Neural crest cell (in vitro differentiated cells): Measurements from ENCODE around the gene PROK1. TPM values are rescaled to one million over a fixed set of nuclear protein-coding genes. Genes with fewer than 3 reads are reported as not detected.
A peak's percentile ranks its signal among the peaks of the same experiment; 100 is the strongest.

ENCODE experiments used
- DNase-seq: peaks from one replicate; pipeline ENCODE4 v3.0.0; 2021; ENCODE audit warnings: low read depth, mixed read lengths, low spot score
- H3K27ac Mint-ChIP-seq: one replicate; pipeline ENCODE4 v1.8.0; 2021; ENCODE audit warnings: mild to moderate bottlenecking, mixed read lengths; ENCODE audit not compliant: unreplicated experiment
- H3K27me3 Mint-ChIP-seq: 2 replicates; pipeline ENCODE4 v1.8.0; 2021; ENCODE audit warnings: low read depth, mild to moderate bottlenecking, mixed read lengths
- H3K36me3 Mint-ChIP-seq: 2 replicates; pipeline ENCODE4 v1.8.0; 2021; ENCODE audit warnings: low read depth, mild to moderate bottlenecking, mixed read lengths
- H3K4me1 Mint-ChIP-seq: 2 replicates; pipeline ENCODE4 v1.8.0; 2021; ENCODE audit warnings: mixed read lengths
- H3K4me3 Mint-ChIP-seq: one replicate; pipeline ENCODE4 v1.8.0; 2021; ENCODE audit warnings: mild to moderate bottlenecking, mixed read lengths
- H3K9me3 Mint-ChIP-seq: 2 replicates; pipeline ENCODE4 v1.8.0; 2021; ENCODE audit warnings: mixed read lengths
- CTCF ChIP-seq: fragments of 200-600 bp; sonication (generic); conservative IDR thresholded peaks from 2 replicates; pipeline ENCODE4 v1.5.0; 2021; ENCODE audit warnings: antibody characterized with exemption, mild to moderate bottlenecking
- total RNA-seq: library from RNA; stranded (reverse); gene quantifications from 2 replicates; pipeline ENCODE4 v1.2.1, GENCODE V29; 2021

The PROK1 gene
- total RNA-seq, 1 donor from 2014 or later = not detected

GRCh38 chr1:110488161-110488560 is 37.2 kb downstream of the PROK1 start:
- no peak overlapping the region for H3K27ac Mint-ChIP-seq
- no peaks in the 10 kb centered on the region for H3K36me3 Mint-ChIP-seq
- peaks cover 3% of the 10 kb centered on the region for H3K27me3 Mint-ChIP-seq
- no peaks in the 10 kb centered on the region for H3K9me3 Mint-ChIP-seq
- H3K4me3 Mint-ChIP-seq = no peak overlapping the region
- no peak for DNase-seq
- no peak for TF ChIP-seq CTCF
- H3K4me1 Mint-ChIP-seq = no peaks in the 10 kb centered on the region

- TF ChIP-seq CTCF = no peak
- H3K4me3 Mint-ChIP-seq = no peak overlapping the region
- no peak for DNase-seq
- H3K27ac Mint-ChIP-seq = no peak overlapping the region
- H3K9me3 Mint-ChIP-seq = no peaks in the 10 kb centered on the region
- no peaks in the 10 kb centered on the region for H3K27me3 Mint-ChIP-seq
- no peaks in the 10 kb centered on the region for H3K4me1 Mint-ChIP-seq
- H3K36me3 Mint-ChIP-seq = no peaks in the 10 kb centered on the region
Measured at GRCh38 chr1:110488867-110489266, 37.9 kb downstream of the PROK1 start.

GRCh38 chr1:110489406-110489805 is 38.5 kb downstream of the PROK1 start:
- peaks cover 3% of the 10 kb centered on the region for H3K4me1 Mint-ChIP-seq
- H3K27ac Mint-ChIP-seq = no peak overlapping the region
- DNase-seq = no peak
- H3K4me3 Mint-ChIP-seq = no peak overlapping the region
- H3K27me3 Mint-ChIP-seq = no peaks in the 10 kb centered on the region
- no peaks in the 10 kb centered on the region for H3K36me3 Mint-ChIP-seq
- no peak for TF ChIP-seq CTCF
- H3K9me3 Mint-ChIP-seq = no peaks in the 10 kb centered on the region

GRCh38 chr1:110489973-110490542 is 39.1 kb downstream of the PROK1 start:
- no peak for DNase-seq
- no peak for TF ChIP-seq CTCF
- H3K4me3 Mint-ChIP-seq = no peak overlapping the region
- H3K9me3 Mint-ChIP-seq = no peaks in the 10 kb centered on the region
- no peaks in the 10 kb centered on the region for H3K27me3 Mint-ChIP-seq
- H3K36me3 Mint-ChIP-seq = no peaks in the 10 kb centered on the region
- peaks cover 9% of the 10 kb centered on the region for H3K4me1 Mint-ChIP-seq
- H3K27ac Mint-ChIP-seq = no peak overlapping the region

- H3K4me3 Mint-ChIP-seq = no peak overlapping the region
- H3K27me3 Mint-ChIP-seq = no peaks in the 10 kb centered on the region
- TF ChIP-seq CTCF = no peak
- no peaks in the 10 kb centered on the region for H3K36me3 Mint-ChIP-seq
- DNase-seq = no peak
- H3K4me1 Mint-ChIP-seq = peaks cover 18% of the 10 kb centered on the region
- peak overlapping the region; percentile 32 for H3K27ac Mint-ChIP-seq
- H3K9me3 Mint-ChIP-seq = no peaks in the 10 kb centered on the region
Measured at GRCh38 chr1:110490791-110491451, 40.0 kb downstream of the PROK1 start.
